ENCODE data around the gene SERPINB13. TPM values are rescaled to one million over a fixed set of nuclear protein-coding genes. Genes with fewer than 3 reads are reported as not detected.
A peak's percentile ranks its signal among the peaks of the same experiment; 100 is the strongest.

Gene SERPINB13, protein sequence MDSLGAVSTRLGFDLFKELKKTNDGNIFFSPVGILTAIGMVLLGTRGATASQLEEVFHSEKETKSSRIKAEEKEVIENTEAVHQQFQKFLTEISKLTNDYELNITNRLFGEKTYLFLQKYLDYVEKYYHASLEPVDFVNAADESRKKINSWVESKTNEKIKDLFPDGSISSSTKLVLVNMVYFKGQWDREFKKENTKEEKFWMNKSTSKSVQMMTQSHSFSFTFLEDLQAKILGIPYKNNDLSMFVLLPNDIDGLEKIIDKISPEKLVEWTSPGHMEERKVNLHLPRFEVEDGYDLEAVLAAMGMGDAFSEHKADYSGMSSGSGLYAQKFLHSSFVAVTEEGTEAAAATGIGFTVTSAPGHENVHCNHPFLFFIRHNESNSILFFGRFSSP
- total RNA-seq, result not detected
- polyA plus RNA-seq (ENCODE audit: insufficient read length in 2 of 2), result not detected
- long read RNA-seq, donor 1, result 0 reads
- long read RNA-seq, donor 2, result 0 reads
- long read RNA-seq, donor 3, result 0 reads
- long read RNA-seq, donor 4, result 0 reads

DNA sequence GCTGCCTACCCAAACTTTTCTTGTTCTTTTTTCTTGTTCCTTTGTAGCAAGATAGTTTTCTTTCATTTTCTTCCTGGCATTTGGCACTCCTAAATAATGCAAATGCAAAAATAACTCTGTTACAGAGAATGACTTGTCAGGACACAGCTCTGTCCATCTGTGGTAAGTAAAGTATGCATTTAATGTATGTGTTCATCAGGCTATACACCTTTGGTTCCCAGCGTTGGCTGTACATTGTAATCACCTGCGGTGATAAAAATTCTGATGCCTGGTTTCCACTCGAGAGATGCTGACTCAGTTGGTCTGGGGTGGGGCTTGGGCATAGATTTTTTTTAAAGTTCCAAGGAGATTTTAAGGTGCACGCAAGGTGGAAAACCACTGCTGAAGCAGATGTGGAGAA lies at the start of gene SERPINB13:
SERPINB13 (plus strand) TSS at position 378 of the 400 bp plus-strand sequence. CDS start 1,325 bp downstream, outside the sequence.
- Histone ChIP-seq H3K9me3 (ENCODE audit: control insufficient read depth, insufficient read depth, low read length) (no peaks in the 10 kb centered on the region), H3K36me3 (ENCODE audit: control insufficient read depth, insufficient read depth, low read length) (no peaks in the 10 kb centered on the region), H3K27me3 (ENCODE audit: control insufficient read depth, insufficient read depth, low read length) (no peaks in the 10 kb centered on the region), H3K4me1 (ENCODE audit: control insufficient read depth, insufficient read depth, low read length) (no peaks in the 10 kb centered on the region), H3K4me3 (ENCODE audit: low read depth, low read length) (no peak within 1 kb of the TSS), H3K27ac (ENCODE audit: low read depth, low read length) (no peak within 1 kb of the TSS)
- WGBS (ENCODE audit: insufficient coverage), result 98% methylated on average over 4 of the region's 4 CpGs
- DNase-seq (ENCODE audit: low read depth in 4 of 6, low spot score in 6 of 6), result no peak

DNA sequence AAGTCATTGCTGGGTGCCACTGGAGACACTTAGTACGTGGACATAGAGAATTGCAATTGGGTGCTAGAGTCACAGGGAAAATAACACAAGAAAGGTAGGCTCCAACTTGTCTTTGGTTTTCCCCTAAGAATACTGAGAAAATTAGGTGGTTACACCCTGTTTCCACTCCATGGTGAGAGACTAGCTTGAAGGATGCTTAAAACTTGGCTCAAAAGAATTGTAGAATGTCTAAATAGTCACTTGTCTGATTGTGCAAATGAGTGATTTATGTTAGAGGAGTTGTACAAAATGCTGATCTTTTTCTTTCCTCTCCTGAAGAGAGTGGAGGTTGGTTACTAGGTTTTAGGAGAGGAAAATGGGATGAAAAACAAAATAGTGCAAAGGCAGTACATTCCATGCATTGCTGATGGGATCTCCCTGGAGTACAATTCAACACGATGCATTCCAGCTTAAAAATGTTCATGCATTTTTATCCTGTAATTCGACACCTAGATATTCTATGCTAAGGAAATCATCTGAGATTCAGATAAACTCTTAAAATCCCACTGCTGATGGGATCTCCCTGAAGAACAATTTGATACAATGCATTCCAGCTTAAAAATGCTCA lies 47.1 kb upstream of the SERPINB13 start:
- no peaks in the 10 kb centered on the region for H3K27me3 ChIP-seq (ENCODE audit: control insufficient read depth, insufficient read depth, low read length)
- no peaks in the 10 kb centered on the region for H3K36me3 ChIP-seq (ENCODE audit: control insufficient read depth, insufficient read depth, low read length)
- no peak overlapping the region for H3K27ac ChIP-seq (ENCODE audit: low read depth, low read length)
- peak in 2 of 6 donors; percentile 38 to 46 for DNase-seq (ENCODE audit: low read depth in 4 of 6, low spot score in 6 of 6)
- no peaks in the 10 kb centered on the region for H3K9me3 ChIP-seq (ENCODE audit: control insufficient read depth, insufficient read depth, low read length)
- no peaks in the 10 kb centered on the region for H3K4me1 ChIP-seq (ENCODE audit: control insufficient read depth, insufficient read depth, low read length)
- 46% methylated on average over 3 of the region's 3 CpGs for WGBS (ENCODE audit: insufficient coverage)
- no peak overlapping the region for H3K4me3 ChIP-seq (ENCODE audit: low read depth, low read length)

DNA sequence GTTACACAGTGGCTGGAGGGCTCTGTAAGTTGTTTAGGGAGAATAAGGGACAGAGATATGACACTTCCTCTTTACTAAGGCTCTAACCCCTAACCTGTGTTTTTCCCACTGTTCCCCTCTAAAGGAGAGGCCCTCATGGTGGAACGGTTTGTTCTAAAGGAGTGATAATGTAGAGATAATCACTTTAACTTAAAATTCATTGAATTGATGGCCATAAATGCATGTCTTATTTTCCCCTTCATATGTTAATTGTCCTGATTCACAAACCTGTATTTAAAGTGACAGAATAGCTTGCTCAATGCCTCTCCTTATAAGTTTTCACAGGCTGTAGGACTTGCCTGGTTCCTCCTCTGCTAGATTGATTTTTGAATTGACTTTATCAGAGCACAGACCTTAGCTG lies 45.1 kb upstream of the SERPINB13 start, which contains the start of gene SERPINB12:
SERPINB12 (plus strand) TSS at position 301 of the 400 bp plus-strand sequence. CDS start 13,791 bp downstream, outside the sequence.
- Histone ChIP-seq H3K36me3 (ENCODE audit: control insufficient read depth, insufficient read depth, low read length) (no peaks in the 10 kb centered on the region), H3K27me3 (ENCODE audit: control insufficient read depth, insufficient read depth, low read length) (no peaks in the 10 kb centered on the region), H3K4me3 (ENCODE audit: low read depth, low read length) (no peak within 1 kb of the TSS), H3K9me3 (ENCODE audit: control insufficient read depth, insufficient read depth, low read length) (no peaks in the 10 kb centered on the region), H3K27ac (ENCODE audit: low read depth, low read length) (no peak within 1 kb of the TSS), H3K4me1 (ENCODE audit: control insufficient read depth, insufficient read depth, low read length) (no peaks in the 10 kb centered on the region)
- WGBS (ENCODE audit: insufficient coverage), result no CpG with 5 or more reads among the region's 1 CpG
- no peak for DNase-seq (ENCODE audit: low read depth in 4 of 6, low spot score in 6 of 6)

DNA sequence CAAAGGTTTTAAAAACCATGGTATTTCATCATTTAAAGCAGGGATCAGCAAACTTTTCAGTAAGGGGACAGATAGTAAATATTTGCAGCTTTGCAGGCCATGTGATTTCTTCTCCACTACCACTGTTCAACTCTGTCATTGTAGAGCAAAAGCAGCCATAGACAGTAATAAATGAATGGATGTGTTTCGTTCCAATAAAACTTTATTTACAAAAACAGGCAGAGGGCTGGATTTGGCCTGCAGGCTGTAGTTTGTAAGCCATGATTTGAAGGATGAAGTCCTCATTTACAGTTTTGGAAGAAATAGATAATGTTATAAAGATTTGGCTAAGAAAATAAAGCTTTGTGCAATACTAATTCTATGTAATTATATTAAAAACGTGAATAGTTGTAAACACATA lies 43.1 kb upstream of the SERPINB13 start:
- Histone ChIP-seq H3K36me3 (ENCODE audit: control insufficient read depth, insufficient read depth, low read length) (no peaks in the 10 kb centered on the region), H3K27me3 (ENCODE audit: control insufficient read depth, insufficient read depth, low read length) (no peaks in the 10 kb centered on the region), H3K27ac (ENCODE audit: low read depth, low read length) (no peak overlapping the region), H3K4me1 (ENCODE audit: control insufficient read depth, insufficient read depth, low read length) (no peaks in the 10 kb centered on the region), H3K4me3 (ENCODE audit: low read depth, low read length) (no peak overlapping the region), H3K9me3 (ENCODE audit: control insufficient read depth, insufficient read depth, low read length) (no peaks in the 10 kb centered on the region)
- no peak for DNase-seq (ENCODE audit: low read depth in 4 of 6, low spot score in 6 of 6)
- WGBS (ENCODE audit: insufficient coverage), result no CpG with 5 or more reads among the region's 2 CpGs

DNA sequence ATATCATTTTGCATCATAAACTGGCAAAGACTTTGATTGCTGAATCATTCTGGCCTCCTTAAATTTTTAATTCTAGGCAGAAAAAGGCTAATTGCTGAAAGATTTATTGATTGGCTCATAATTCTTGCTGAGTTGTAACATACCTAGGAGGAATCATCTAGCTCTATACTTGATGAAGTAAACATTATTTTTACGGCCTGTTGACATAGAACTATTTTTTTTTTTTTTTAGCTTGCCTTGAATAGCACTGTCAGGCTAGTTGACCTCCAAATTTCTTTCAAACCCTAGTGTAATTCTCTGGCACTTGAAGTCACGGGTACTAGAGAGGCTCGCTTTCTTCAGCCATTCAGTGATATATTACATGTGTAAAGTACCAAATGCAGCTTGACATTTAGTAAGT lies 42.1 kb upstream of the SERPINB13 start:
- Histone ChIP-seq H3K36me3 (ENCODE audit: control insufficient read depth, insufficient read depth, low read length) (no peaks in the 10 kb centered on the region), H3K27ac (ENCODE audit: low read depth, low read length) (no peak overlapping the region), H3K27me3 (ENCODE audit: control insufficient read depth, insufficient read depth, low read length) (no peaks in the 10 kb centered on the region), H3K9me3 (ENCODE audit: control insufficient read depth, insufficient read depth, low read length) (no peaks in the 10 kb centered on the region), H3K4me3 (ENCODE audit: low read depth, low read length) (no peak overlapping the region), H3K4me1 (ENCODE audit: control insufficient read depth, insufficient read depth, low read length) (no peaks in the 10 kb centered on the region)
- DNase-seq (ENCODE audit: low read depth in 4 of 6, low spot score in 6 of 6), result no peak
- no CpG with 5 or more reads among the region's 3 CpGs for WGBS (ENCODE audit: insufficient coverage)

DNA sequence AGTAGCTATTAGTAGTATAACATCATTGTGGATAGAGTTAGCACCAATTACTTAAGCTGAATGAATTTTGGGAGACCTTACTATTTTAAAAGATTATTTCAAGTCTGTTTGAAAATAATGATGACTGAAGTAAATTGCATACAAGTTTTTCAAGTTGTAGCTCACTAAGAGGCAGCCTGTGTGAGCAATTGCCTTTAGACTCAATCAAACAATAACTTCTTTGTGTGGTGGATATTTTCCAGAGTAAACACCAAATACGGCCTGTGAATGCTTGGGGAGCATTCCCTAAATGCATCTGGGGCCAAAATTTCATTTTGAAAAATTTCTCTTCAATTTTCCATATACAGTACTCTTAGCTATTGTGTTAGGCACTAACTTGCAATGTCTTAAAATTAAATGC lies 37.1 kb upstream of the SERPINB13 start:
- no peaks in the 10 kb centered on the region for H3K36me3 ChIP-seq (ENCODE audit: control insufficient read depth, insufficient read depth, low read length)
- H3K27ac ChIP-seq (ENCODE audit: low read depth, low read length), result no peak overlapping the region
- H3K4me1 ChIP-seq (ENCODE audit: control insufficient read depth, insufficient read depth, low read length), result no peaks in the 10 kb centered on the region
- no peaks in the 10 kb centered on the region for H3K9me3 ChIP-seq (ENCODE audit: control insufficient read depth, insufficient read depth, low read length)
- H3K4me3 ChIP-seq (ENCODE audit: low read depth, low read length), result no peak overlapping the region
- WGBS (ENCODE audit: insufficient coverage), result no CpG with 5 or more reads among the region's 1 CpG
- no peak for DNase-seq (ENCODE audit: low read depth in 4 of 6, low spot score in 6 of 6)
- H3K27me3 ChIP-seq (ENCODE audit: control insufficient read depth, insufficient read depth, low read length), result no peaks in the 10 kb centered on the region

DNA sequence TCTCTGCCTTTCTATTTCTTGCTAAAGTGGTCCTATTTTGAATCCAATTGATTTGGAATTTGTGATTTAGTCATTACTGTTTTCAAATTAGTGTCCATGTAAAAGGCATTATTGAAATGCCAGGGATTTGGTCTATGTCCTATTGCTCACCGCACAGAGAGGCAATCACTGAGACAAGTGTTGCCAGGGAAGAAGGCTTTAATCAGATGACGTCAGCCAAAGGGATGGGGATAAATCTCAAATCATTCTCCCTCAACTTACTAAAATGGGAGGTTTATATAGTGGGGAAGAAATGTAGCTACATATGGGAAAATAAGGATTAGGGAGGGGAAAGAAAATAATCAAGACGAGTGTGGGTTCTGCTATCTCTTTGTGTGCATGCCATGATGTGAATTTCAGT lies 35.4 kb upstream of the SERPINB13 start:
- DNase-seq (ENCODE audit: low read depth in 4 of 6, low spot score in 6 of 6), result no peak
- no peaks in the 10 kb centered on the region for H3K36me3 ChIP-seq (ENCODE audit: control insufficient read depth, insufficient read depth, low read length)
- no peaks in the 10 kb centered on the region for H3K9me3 ChIP-seq (ENCODE audit: control insufficient read depth, insufficient read depth, low read length)
- no peaks in the 10 kb centered on the region for H3K27me3 ChIP-seq (ENCODE audit: control insufficient read depth, insufficient read depth, low read length)
- no peak overlapping the region for H3K4me3 ChIP-seq (ENCODE audit: low read depth, low read length)
- WGBS (ENCODE audit: insufficient coverage), result 62% methylated on average over 1 of the region's 3 CpGs
- H3K27ac ChIP-seq (ENCODE audit: low read depth, low read length), result no peak overlapping the region
- H3K4me1 ChIP-seq (ENCODE audit: control insufficient read depth, insufficient read depth, low read length), result no peaks in the 10 kb centered on the region

DNA sequence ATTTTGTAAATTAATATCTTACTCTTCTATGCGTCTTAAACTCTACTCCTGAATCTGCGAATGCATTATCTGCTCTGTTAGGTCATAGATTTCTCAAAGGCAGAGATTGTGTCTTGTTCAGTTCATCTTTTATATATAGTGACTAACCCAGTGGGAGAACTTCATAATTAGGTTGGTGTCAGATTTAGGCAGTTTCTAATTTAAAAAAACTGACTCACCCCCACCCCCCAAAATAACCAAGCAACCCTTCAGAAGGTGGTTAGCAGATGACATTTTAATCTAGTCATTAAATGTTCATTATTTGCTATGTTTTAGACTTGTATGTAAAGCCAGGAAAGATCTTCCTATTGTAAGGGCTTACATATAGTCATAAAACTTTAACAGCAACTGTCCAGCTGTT lies 34.6 kb upstream of the SERPINB13 start:
- Histone ChIP-seq H3K4me1 (ENCODE audit: control insufficient read depth, insufficient read depth, low read length) (no peaks in the 10 kb centered on the region), H3K27ac (ENCODE audit: low read depth, low read length) (no peak overlapping the region), H3K4me3 (ENCODE audit: low read depth, low read length) (no peak overlapping the region), H3K27me3 (ENCODE audit: control insufficient read depth, insufficient read depth, low read length) (no peaks in the 10 kb centered on the region), H3K9me3 (ENCODE audit: control insufficient read depth, insufficient read depth, low read length) (no peaks in the 10 kb centered on the region), H3K36me3 (ENCODE audit: control insufficient read depth, insufficient read depth, low read length) (no peaks in the 10 kb centered on the region)
- DNase-seq (ENCODE audit: low read depth in 4 of 6, low spot score in 6 of 6), result no peak
- no CpG with 5 or more reads among the region's 2 CpGs for WGBS (ENCODE audit: insufficient coverage)

DNA sequence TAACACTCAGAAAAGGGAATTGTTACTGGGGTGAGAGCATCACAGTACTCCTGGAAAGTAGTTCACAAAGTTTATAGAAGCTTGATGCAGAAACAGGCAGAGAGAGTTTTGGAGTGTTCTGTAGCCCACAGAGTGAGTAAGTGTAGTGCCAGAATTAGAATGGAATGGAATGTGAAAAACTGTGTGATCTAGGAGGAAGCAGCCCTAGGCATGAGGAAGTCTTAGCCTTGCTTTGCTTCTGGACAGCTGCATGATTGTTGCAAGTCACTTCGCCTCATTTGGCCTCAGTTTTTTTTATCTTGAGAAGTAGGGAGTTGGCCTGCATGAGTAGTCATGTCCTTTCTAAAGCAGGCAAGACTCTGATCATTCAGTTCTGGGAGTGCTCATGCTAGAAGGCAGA lies 34.1 kb upstream of the SERPINB13 start:
- no peak overlapping the region for H3K4me3 ChIP-seq (ENCODE audit: low read depth, low read length)
- no peak overlapping the region for H3K27ac ChIP-seq (ENCODE audit: low read depth, low read length)
- H3K4me1 ChIP-seq (ENCODE audit: control insufficient read depth, insufficient read depth, low read length), result no peaks in the 10 kb centered on the region
- H3K27me3 ChIP-seq (ENCODE audit: control insufficient read depth, insufficient read depth, low read length), result no peaks in the 10 kb centered on the region
- H3K36me3 ChIP-seq (ENCODE audit: control insufficient read depth, insufficient read depth, low read length), result no peaks in the 10 kb centered on the region
- 50% methylated on average over 1 of the region's 1 CpG for WGBS (ENCODE audit: insufficient coverage)
- peak in 1 of 6 donors; percentile 7 for DNase-seq (ENCODE audit: low read depth in 4 of 6, low spot score in 6 of 6)
- H3K9me3 ChIP-seq (ENCODE audit: control insufficient read depth, insufficient read depth, low read length), result no peaks in the 10 kb centered on the region

Measured in spinal cord (tissue), 10 donors.